WTC11 (cell line): ENCODE results near the gene CNIH3. TPM values are rescaled to one million over a fixed set of nuclear protein-coding genes. Genes with fewer than 3 reads are reported as not detected.

Source experiments
- ATAC-seq: fragments of 200-7000 bp; cut with Tn5 transposase; 2 replicates; pipeline ENCODE4 v1.10.0; 2021; ENCODE audit warnings: mild to moderate bottlenecking, moderate library complexity
- CTCF ChIA-PET: fragments of 300-600 bp; sonication (Branson Sonifier 250); formaldehyde crosslinking; loops from one replicate; lab custom pipeline; 2021; ENCODE audit warnings: antibody characterized with exemption; lab: Charles Lee
- POLR2A ChIA-PET: fragments of 350-600 bp; sonication (Branson Sonifier 250); formaldehyde crosslinking; loops from one replicate; lab custom pipeline; 2021; ENCODE audit warnings: antibody characterized with exemption; lab: Charles Lee
- DNase-seq: peaks from one replicate; pipeline ENCODE4 v3.0.0; 2021; ENCODE audit warnings: low spot score
- H3K27ac Mint-ChIP-seq: 2 replicates; pipeline ENCODE4 v1.8.0; 2021; ENCODE audit warnings: mixed read lengths
- H3K27me3 Mint-ChIP-seq: 2 replicates; pipeline ENCODE4 v1.8.0; 2021; ENCODE audit warnings: low read depth, mild to moderate bottlenecking, moderate library complexity, mixed read lengths
- H3K36me3 Mint-ChIP-seq: 2 replicates; pipeline ENCODE4 v1.8.0; 2021; ENCODE audit warnings: mixed read lengths
- H3K4me1 Mint-ChIP-seq: 2 replicates; pipeline ENCODE4 v1.8.0; 2022; ENCODE audit warnings: mixed read lengths
- H3K4me3 Mint-ChIP-seq: 2 replicates; pipeline ENCODE4 v1.8.0; 2021; ENCODE audit warnings: mild to moderate bottlenecking, moderate library complexity, mixed read lengths
- H3K9me3 Mint-ChIP-seq: 2 replicates; pipeline ENCODE4 v1.8.0; 2021; ENCODE audit warnings: mixed read lengths
- ATF1 ChIP-seq: sonication (generic); formaldehyde crosslinking; IDR thresholded peaks from 2 replicates; pipeline ENCODE4 v1.8.1; 2023; ENCODE audit warnings: mild to moderate bottlenecking, moderate library complexity, missing genetic modification reagents
- ATF6 ChIP-seq: sonication (generic); formaldehyde crosslinking; IDR thresholded peaks from 2 replicates; pipeline ENCODE4 v1.8.1; 2023; ENCODE audit warnings: mild to moderate bottlenecking, missing genetic modification reagents
- CDX4 ChIP-seq: fragments of 250-450 bp; sonication (Bioruptor Pico); IDR thresholded peaks from 2 replicates; pipeline ENCODE4 v1.9.0; 2021; ENCODE audit warnings: moderate library complexity, mild to moderate bottlenecking, inconsistent platforms, borderline replicate concordance
- FOXJ3 ChIP-seq: sonication (generic); formaldehyde crosslinking; IDR thresholded peaks from 2 replicates; pipeline ENCODE4 v1.9.0; 2021; ENCODE audit warnings: missing genetic modification reagents, mild to moderate bottlenecking, borderline replicate concordance
- GTF2I ChIP-seq: fragments of 250-450 bp; sonication (Bioruptor Pico); conservative IDR thresholded peaks from 2 replicates; pipeline ENCODE4 v1.4.0; 2021; ENCODE audit warnings: mild to moderate bottlenecking
- PREB ChIP-seq: sonication (generic); formaldehyde crosslinking; IDR thresholded peaks from 2 replicates; pipeline ENCODE4 v1.8.1; 2022; ENCODE audit warnings: mild to moderate bottlenecking, missing genetic modification reagents, moderate library complexity, borderline replicate concordance
- RELA ChIP-seq: sonication (generic); formaldehyde crosslinking; IDR thresholded peaks from 2 replicates; pipeline ENCODE4 v1.8.1; 2022; ENCODE audit warnings: missing genetic modification reagents, mild to moderate bottlenecking, borderline replicate concordance
- RORB ChIP-seq: fragments of 250-450 bp; sonication (Bioruptor Pico); IDR thresholded peaks from 2 replicates; pipeline ENCODE4 v1.9.0; 2021; ENCODE audit warnings: mild to moderate bottlenecking
- TEAD1 ChIP-seq: sonication (generic); formaldehyde crosslinking; IDR thresholded peaks from 2 replicates; pipeline ENCODE4 v1.8.0; 2022; ENCODE audit warnings: mild to moderate bottlenecking, missing genetic modification reagents
- USF1 ChIP-seq: sonication (generic); formaldehyde crosslinking; IDR thresholded peaks from 2 replicates; pipeline ENCODE4 v1.8.0; 2022; ENCODE audit warnings: mild to moderate bottlenecking, missing genetic modification reagents
- ZNF219 ChIP-seq: sonication (generic); formaldehyde crosslinking; IDR thresholded peaks from 2 replicates; pipeline ENCODE4 v1.8.0; 2023; ENCODE audit warnings: missing genetic modification reagents, mild to moderate bottlenecking, borderline replicate concordance
- ZNF232 ChIP-seq: sonication (generic); formaldehyde crosslinking; IDR thresholded peaks from 2 replicates; pipeline ENCODE4 v1.8.0; 2022; ENCODE audit warnings: mild to moderate bottlenecking, missing genetic modification reagents
- total RNA-seq: library from RNA; stranded (reverse); gene quantifications from 3 replicates; pipeline ENCODE4 v1.2.3, GENCODE V29; 2021
- TF ChIP-seq, protein P1 (sequence below): sonication (generic); formaldehyde crosslinking; IDR thresholded peaks from 2 replicates; pipeline ENCODE4 v1.8.1; 2023; ENCODE audit warnings: mild to moderate bottlenecking, missing genetic modification reagents, borderline replicate concordance
- TF ChIP-seq, protein P2 (sequence below): sonication (generic); formaldehyde crosslinking; IDR thresholded peaks from 2 replicates; pipeline ENCODE4 v1.8.0; 2022; ENCODE audit warnings: missing genetic modification reagents

CNIH3 gene
- total RNA-seq, 1 experiment from 2014 or later: 8.1 TPM

DNA sequence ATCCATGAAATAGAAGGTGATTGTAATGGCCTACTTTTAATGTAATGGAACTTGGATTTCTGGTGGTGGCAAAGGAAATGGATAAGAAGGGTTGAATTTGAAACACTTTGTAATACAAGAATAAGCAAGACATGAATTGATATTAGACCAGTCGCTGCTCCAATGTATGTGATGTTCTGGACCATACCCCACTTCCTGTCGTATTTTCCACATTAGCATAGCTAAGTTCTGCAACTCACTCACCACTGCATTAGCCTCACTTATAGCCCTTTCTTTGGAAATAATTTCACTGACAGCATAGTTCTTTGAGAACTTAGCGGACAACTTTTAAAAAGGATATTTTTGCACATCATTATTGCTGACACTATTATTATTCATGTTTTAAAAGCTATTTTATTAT lies 32.3 kb upstream of the CNIH3 start:
- TF ChIP-seq ATF6 (CRISPR knock-in tag) (no peak), GTF2I (CRISPR knock-in tag) (no peak), CDX4 (no peak), ATF1 (CRISPR knock-in tag) (no peak), USF1 (CRISPR knock-in tag) (no peak), ZNF232 (CRISPR knock-in tag) (no peak), TEAD1 (no peak)
- TF ChIP-seq, protein P1, sequence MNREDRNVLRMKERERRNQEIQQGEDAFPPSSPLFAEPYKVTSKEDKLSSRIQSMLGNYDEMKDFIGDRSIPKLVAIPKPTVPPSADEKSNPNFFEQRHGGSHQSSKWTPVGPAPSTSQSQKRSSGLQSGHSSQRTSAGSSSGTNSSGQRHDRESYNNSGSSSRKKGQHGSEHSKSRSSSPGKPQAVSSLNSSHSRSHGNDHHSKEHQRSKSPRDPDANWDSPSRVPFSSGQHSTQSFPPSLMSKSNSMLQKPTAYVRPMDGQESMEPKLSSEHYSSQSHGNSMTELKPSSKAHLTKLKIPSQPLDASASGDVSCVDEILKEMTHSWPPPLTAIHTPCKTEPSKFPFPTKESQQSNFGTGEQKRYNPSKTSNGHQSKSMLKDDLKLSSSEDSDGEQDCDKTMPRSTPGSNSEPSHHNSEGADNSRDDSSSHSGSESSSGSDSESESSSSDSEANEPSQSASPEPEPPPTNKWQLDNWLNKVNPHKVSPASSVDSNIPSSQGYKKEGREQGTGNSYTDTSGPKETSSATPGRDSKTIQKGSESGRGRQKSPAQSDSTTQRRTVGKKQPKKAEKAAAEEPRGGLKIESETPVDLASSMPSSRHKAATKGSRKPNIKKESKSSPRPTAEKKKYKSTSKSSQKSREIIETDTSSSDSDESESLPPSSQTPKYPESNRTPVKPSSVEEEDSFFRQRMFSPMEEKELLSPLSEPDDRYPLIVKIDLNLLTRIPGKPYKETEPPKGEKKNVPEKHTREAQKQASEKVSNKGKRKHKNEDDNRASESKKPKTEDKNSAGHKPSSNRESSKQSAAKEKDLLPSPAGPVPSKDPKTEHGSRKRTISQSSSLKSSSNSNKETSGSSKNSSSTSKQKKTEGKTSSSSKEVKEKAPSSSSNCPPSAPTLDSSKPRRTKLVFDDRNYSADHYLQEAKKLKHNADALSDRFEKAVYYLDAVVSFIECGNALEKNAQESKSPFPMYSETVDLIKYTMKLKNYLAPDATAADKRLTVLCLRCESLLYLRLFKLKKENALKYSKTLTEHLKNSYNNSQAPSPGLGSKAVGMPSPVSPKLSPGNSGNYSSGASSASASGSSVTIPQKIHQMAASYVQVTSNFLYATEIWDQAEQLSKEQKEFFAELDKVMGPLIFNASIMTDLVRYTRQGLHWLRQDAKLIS: no peak
- H3K9me3 Mint-ChIP-seq: peaks cover 17% of the 10 kb centered on the region
- no peak for DNase-seq
- no peaks in the 10 kb centered on the region; the same call in 1 of the 2 replicates for H3K27me3 Mint-ChIP-seq
- no peak overlapping the region for H3K27ac Mint-ChIP-seq
- ChIA-PET CTCF (no interaction called here), POLR2A (no interaction called here)
- no peak overlapping the region for H3K4me3 Mint-ChIP-seq
- H3K36me3 Mint-ChIP-seq: no peaks in the 10 kb centered on the region
- peaks cover 42% of the 10 kb centered on the region for H3K4me1 Mint-ChIP-seq
- no peak for ATAC-seq

- Mint-ChIP-seq H3K27me3 (no peaks in the 10 kb centered on the region; the same call in 1 of the 2 replicates), H3K9me3 (peaks cover 14% of the 10 kb centered on the region), H3K4me3 (no peak overlapping the region), H3K36me3 (no peaks in the 10 kb centered on the region), H3K4me1 (peaks cover 45% of the 10 kb centered on the region), H3K27ac (no peak overlapping the region)
- ATAC-seq (no peak), DNase-seq (no peak)
- ChIA-PET POLR2A (no interaction called here), CTCF (no interaction called here)
- TF ChIP-seq, protein P2, sequence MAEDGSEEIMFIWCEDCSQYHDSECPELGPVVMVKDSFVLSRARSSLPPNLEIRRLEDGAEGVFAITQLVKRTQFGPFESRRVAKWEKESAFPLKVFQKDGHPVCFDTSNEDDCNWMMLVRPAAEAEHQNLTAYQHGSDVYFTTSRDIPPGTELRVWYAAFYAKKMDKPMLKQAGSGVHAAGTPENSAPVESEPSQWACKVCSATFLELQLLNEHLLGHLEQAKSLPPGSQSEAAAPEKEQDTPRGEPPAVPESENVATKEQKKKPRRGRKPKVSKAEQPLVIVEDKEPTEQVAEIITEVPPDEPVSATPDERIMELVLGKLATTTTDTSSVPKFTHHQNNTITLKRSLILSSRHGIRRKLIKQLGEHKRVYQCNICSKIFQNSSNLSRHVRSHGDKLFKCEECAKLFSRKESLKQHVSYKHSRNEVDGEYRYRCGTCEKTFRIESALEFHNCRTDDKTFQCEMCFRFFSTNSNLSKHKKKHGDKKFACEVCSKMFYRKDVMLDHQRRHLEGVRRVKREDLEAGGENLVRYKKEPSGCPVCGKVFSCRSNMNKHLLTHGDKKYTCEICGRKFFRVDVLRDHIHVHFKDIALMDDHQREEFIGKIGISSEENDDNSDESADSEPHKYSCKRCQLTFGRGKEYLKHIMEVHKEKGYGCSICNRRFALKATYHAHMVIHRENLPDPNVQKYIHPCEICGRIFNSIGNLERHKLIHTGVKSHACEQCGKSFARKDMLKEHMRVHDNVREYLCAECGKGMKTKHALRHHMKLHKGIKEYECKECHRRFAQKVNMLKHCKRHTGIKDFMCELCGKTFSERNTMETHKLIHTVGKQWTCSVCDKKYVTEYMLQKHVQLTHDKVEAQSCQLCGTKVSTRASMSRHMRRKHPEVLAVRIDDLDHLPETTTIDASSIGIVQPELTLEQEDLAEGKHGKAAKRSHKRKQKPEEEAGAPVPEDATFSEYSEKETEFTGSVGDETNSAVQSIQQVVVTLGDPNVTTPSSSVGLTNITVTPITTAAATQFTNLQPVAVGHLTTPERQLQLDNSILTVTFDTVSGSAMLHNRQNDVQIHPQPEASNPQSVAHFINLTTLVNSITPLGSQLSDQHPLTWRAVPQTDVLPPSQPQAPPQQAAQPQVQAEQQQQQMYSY: no peak
- TF ChIP-seq FOXJ3 (no peak), RORB (CRISPR knock-in tag) (no peak), ZNF219 (no peak), PREB (CRISPR knock-in tag) (no peak), RELA (CRISPR knock-in tag) (no peak)
These were observed 31.1 kb upstream of the CNIH3 start for GRCh38 chr1:224585051-224585450.
